Urinary bladder (tissue), 4 donors: ENCODE results near the gene R3HDM2. TPM values are rescaled to one million over a fixed set of nuclear protein-coding genes. Genes with fewer than 3 reads are reported as not detected.

Source experiments
- DNase-seq: peaks from one replicate; pipeline ENCODE4 v3.0.0-alpha.2; 2015; ENCODE audit errors: extremely low spot score
- H3K27ac ChIP-seq: one replicate; pipeline ENCODE4 v1.5.1; 2013; ENCODE audit warnings: low read depth, mild to moderate bottlenecking, moderate library complexity
- H3K36me3 ChIP-seq: one replicate; pipeline ENCODE4 v1.6.1; 2013; ENCODE audit warnings: mild to moderate bottlenecking, moderate library complexity; ENCODE audit not compliant: insufficient read depth
- H3K4me1 ChIP-seq: one replicate; pipeline ENCODE4 v1.6.1; 2013; ENCODE audit warnings: mild to moderate bottlenecking, moderate library complexity; ENCODE audit not compliant: insufficient read depth
- H3K4me3 ChIP-seq: one replicate; pipeline ENCODE4 v1.5.1; 2013; ENCODE audit warnings: low read depth, low read length
- WGBS: extraction: QIAGEN DNeasy Blood & Tissue Kit; methylation state at CpG from one replicate; pipeline ENCODE4 v1.1.7; 2013; 5-methylcytosine and 5-hydroxymethylcytosine counted together
- polyA plus RNA-seq: library from polyadenylated mRNA; stranded (reverse); fragments of 200-250 nt; gene quantifications from one replicate; pipeline ENCODE4 v1.2.3, GENCODE V29; 2013
- total RNA-seq: library from RNA; depleted of rRNA; stranded (reverse); fragments of >200 nt; gene quantifications from one replicate; pipeline ENCODE4 v1.2.3, GENCODE V29; 2014
- donor health status: healthy with polysubstance abuse.
- donor health status: healthy.

R3HDM2 gene
- total and polyA plus RNA-seq, 2 donors = 28.0 to 37.0 TPM

DNA sequence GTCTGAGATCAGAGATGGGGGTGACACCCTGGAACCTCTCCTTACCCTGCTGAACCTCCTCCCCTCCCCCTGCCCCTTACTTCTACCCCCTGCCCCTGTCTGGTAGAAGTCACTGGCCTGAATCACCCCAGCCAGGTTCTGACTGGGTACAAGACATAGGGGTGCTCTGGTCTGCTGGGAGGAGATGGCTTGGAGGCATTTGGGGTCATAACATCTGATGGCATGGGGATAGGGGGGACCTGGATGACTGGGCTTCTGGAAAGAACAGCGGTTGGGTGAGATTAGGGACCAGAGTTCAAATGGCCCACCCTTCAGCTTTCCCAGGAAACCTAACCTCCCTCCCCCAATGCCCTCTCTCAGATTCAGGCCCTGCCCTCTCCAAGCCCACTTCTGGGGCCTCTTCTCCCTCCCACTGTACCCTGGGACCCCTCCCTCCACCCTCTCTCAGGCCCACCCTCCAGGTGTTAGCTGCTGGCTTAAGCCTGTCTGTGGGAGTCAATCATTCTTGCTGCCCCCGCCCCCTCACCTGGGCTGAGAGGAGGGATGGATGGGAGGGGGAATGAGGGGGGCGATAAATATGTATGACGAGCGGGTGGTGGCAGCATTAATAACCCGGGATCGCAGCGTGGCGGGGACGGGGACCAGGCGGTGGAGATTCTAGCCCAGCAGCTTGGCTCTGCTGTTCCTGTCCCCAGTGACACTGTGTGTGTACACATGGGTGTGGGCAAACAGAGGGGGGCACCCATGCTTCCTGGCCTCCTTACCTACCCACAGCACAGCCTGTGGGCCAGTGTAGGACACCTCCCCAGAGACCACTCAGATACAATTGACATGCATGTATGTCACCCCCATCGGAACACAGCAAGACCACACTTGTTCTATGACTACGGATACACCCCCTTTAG, 208.3 kb downstream of the R3HDM2 start:
- Histone ChIP-seq H3K4me3 (no peak overlapping the region), H3K36me3 (no peaks in the 10 kb centered on the region), H3K4me1 (no peaks in the 10 kb centered on the region), H3K27ac (no peak overlapping the region)
- 35% methylated on average over 13 of the region's 13 CpGs for WGBS
- DNase-seq = no peak

DNA sequence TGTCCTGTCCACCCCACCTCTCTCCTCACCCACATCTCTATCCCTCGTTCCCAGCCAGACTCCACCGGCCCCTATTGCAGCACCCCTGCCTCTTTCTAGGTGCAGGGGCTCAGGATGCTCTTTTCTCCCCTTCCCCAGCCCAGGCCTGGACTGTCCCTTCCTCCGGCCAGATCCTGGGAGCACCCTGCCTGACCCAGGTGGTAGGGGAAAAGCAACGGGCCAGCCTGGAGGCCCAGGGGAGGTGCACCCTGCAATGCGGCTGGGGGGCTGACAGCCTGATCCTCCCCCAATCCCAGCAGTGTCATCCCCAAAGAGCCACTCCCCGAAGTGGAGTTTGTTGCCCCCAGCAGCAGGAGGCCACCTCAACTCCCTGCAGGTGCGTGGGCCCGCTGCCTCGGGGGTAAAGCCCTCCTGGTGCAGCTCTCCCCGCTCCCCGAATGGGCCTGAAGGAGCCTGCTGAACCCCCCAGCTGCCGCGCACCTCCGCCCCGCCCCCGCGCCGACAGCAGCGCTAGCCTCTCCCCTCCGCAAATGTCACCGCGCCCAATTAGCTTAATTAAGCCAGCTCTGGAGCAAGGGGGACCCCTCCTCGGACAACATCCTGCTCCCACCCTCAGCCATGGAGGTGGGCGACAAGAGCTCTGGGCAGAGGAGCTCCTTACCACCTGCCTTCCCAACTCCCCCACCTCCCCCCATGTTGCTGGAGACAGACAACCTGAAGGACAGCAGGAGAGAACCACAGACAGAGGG, 209.5 kb downstream of the R3HDM2 start:
- Histone ChIP-seq H3K4me1 (no peaks in the 10 kb centered on the region), H3K36me3 (no peaks in the 10 kb centered on the region), H3K4me3 (no peak overlapping the region), H3K27ac (no peak overlapping the region)
- DNase-seq = no peak
- 17% methylated on average over 24 of the region's 24 CpGs for WGBS

DNA sequence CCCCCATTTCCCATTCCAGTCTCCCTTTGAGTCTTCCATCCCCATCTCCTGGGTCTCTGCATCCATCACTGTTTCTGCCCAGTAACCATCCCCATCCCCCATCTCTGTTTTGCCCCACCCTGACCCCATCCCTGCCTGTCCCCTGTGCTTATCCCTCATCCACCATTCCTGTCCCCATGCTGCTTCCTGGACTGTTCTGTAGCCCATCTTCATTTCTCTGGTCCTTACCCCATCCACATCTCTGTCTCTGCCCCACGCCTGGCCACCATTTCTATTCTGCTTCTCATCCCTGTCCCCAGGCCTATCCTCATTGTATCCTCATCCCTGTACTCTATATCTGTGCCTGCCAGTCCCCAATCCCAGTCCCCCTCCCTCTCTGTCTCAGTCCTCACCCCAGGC, 210.1 kb downstream of the R3HDM2 start:
- 53% methylated on average over 1 of the region's 1 CpG for WGBS
- H3K4me3 ChIP-seq = no peak overlapping the region
- H3K36me3 ChIP-seq = no peaks in the 10 kb centered on the region

DNA sequence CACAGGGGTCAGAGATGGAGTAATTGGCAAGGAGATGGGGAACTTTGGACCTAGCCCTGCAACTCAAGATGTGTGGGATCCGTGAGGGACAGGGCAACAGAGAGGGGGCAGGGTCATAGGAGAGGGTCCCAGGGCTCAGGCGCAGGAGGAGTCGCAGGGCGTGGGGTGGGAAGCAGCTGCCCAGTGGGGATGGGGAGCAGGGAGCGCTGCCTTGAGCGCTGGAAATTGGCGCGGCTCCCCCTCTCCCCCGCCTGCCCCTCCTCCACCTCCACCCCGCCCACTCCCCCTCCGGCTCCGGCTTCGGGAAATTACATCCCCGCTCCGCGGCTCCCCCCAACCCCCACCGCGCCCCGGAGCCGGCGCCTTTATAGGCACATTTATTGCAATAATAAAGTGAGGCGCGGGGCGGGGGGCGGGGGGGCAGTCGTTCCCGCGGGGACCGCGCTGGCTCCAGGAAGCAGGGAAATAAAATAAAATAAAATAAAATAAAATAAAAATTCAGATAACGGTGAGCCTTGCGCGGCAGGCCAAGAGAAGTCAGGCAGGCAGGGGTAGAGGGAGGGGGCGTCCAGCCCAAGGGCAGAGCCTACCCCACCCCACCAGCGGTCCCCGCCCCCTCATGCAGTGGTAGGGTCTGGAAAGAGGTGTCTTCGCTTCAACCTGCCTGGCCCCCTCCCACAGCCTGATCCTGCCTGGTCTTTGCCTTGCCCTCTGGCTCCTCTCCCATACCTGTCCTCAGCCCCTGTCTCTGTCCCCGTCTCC, 210.7 kb downstream of the R3HDM2 start:
- Histone ChIP-seq H3K27ac (no peak overlapping the region), H3K4me1 (no peaks in the 10 kb centered on the region), H3K4me3 (no peak overlapping the region), H3K36me3 (no peaks in the 10 kb centered on the region)
- WGBS = 6% methylated on average over 38 of the region's 38 CpGs
- no peak for DNase-seq

More for the DNA sequence above, 210.1 kb downstream of the R3HDM2 start:
- no peak for DNase-seq
- H3K4me1 ChIP-seq = no peaks in the 10 kb centered on the region
- H3K27ac ChIP-seq = no peak overlapping the region

DNA sequence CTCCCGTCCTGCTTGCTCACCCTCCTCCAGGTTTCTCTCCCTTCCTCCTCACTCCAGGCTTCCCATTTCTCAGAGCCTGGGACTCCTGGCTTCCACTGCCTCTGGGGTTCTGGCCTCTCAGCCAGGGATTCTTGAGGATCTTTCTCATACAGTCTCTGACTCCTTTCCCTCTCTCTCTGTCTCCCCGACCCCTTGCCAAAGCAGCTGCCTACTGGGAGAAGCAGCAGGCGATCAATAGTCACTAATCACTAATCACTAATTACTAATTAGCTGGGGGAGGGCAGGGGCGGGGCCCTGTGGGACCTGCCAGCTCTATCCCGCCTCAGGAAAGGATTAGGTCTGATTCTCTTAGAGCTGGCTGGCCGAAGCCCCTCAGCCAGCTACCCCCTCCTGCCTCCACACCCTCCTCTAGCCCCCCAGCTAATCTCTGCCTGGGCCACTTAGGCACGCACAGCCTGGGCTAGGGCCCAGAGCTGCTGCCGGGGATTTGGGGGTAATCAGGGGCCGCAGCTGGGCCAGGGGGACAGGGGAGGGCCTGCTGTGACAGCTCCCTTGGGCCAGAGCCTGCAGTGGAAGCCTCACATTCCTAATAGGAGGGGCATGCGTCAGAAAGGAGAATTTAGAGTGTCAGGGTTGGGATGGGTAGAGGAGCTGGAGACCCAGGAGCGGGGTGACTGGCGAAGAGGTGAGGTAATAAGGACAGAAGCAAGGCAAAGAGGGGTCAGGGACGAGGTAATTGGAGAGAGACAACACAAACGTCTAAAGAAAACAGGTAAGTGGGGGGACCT, 211.4 kb downstream of the R3HDM2 start:
- H3K4me1 ChIP-seq = no peaks in the 10 kb centered on the region
- no peak overlapping the region for H3K27ac ChIP-seq
- H3K36me3 ChIP-seq = no peaks in the 10 kb centered on the region
- WGBS = 68% methylated on average over 14 of the region's 14 CpGs
- DNase-seq = no peak
- H3K4me3 ChIP-seq = no peak overlapping the region

DNA sequence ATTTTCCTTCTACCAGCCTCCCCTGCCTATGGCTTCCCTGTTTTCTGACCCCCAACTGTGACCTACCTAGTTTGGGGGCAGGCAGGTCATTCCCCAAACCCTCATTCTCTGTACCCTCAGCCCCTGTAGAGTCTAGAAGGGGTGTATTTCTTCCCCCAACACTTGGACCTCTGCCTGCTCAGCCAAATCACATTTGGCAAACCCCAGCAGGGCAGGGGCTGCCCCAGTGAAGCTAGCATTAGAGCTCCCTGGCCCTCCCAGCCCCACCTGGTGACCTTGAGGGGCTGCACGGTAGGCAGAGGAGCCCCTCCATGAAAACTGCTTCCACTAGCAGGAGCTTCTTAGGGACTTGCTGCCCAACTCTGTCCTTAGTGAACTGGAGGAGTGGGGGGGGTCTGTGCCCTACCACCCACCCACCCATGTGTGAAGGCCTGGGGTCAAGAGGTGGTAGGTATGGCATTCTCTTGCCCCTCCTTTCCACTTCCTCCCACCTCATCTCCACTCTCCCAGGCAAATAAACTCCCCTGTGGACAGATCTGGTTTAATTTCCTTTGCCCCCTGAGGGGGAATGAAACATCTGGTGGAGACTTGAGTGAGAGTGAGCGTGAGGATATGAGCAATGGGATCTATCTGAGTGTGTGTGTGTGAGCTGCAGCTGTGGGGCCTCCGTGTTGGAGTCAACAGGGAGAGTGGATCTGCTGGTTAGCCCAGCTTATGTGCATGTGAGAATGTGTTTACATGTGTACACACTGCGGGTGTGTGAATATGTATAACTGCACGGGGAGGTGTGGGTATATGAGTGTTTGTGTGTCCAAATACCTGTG, 212.6 kb downstream of the R3HDM2 start:
- no peak for DNase-seq
- Histone ChIP-seq H3K4me1 (no peaks in the 10 kb centered on the region), H3K4me3 (no peak overlapping the region), H3K27ac (no peak overlapping the region), H3K36me3 (no peaks in the 10 kb centered on the region)
- 82% methylated on average over 5 of the region's 5 CpGs for WGBS

DNA sequence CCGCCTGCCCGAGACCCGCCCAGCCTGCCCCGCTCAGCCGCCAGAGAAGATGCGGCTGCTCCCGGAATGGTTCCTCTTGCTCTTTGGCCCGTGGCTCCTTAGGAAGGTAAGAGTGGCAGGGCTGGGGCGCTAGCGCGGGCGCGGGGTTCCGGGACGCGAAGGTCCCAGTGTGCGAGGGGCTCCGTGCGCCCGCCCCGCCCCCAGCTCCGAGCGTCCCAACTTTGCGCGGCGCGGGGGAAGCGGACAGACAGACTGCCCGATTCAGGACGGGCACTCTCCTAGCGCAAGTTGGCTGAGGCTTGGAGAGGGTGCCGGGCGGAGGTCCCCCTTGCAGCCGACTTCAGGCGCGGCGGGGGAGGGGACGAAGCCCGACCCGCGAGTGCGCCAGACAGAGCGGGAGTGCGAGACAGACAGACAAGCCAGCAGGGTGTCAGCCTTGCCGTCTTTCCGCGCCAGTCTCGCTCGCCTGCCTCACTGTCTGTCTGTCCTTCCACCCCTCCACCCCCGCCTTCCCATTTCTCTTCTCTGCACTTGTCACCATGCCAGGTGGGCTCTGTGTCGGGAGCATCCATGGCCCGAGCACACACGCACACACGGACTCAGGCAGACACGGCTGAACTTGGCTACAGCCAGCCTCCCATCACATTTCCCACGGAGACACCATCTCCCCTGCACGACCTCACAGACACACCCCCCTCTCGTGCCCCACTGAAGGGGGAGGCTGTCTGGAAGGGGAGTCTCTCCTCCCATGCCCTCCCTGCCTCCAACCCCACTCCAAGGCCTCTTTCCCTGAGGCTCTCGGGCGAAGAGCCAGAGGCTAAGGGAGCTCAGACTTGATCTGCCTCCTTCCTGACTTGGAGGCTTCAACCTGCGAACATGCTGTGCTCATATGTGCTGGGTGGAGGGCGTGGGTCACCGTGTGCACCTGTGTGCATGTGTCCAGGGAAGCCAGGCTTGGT, 213.6 kb downstream of the R3HDM2 start:
- no peaks in the 10 kb centered on the region for H3K36me3 ChIP-seq
- DNase-seq = no peak
- H3K27ac ChIP-seq = no peak overlapping the region
- H3K4me3 ChIP-seq = peak overlapping the region; percentile 40
- WGBS = 3% methylated on average over 63 of the region's 63 CpGs
- peaks cover 2% of the 10 kb centered on the region for H3K4me1 ChIP-seq

DNA sequence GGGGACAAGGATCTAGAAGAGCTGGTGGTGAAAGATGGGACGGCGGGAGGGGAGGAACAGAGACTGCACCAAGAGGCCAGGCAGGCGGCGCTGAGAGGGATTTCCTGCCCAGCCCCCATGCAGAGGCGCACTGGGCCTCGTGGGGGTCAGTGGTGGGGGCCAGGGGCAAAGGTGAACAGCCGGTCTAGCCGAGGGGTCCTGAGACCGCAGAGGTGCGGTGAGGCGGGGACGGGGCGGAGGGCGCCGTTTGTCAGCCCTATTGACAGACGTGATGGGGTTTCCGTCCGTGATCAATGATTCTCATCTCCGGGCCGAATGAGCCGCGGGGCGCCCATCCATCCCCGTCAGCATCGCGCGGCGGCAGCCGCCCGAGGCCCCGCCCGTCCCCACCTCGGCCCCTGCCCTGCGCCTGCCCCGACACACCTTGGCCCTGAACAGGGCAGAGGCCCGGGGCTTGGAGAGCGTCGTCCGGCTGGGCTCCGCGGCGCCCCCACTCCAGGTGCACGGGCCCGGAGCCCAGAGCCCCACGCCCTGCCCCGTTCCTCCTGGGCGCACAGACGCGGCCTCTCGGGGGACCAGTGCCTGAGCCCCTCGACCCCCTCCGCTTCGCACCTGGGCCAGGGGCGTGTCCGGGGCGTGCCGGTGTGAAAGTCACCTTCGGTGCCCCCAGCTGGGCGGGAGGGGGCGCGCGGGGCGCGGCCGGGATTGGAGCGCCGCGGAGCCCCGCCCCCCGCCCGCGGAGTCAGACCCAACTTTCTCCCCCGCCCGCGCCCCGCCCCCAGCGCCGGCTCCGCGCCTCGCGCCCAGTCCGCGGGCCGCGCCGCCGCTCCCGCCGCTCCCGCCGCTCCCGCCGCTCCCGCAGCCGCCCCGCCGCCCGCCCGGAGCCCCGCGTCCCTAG, 214.6 kb downstream of the R3HDM2 start, which contains the start of gene NXPH4:
Gene NXPH4, plus strand, starts transcription at position 781 of the 898 bp plus-strand sequence. CDS start 176 bp downstream, outside the sequence.
- no peaks in the 10 kb centered on the region for H3K36me3 ChIP-seq
- WGBS = under 1% methylated on average over 102 of the region's 102 CpGs

DNA sequence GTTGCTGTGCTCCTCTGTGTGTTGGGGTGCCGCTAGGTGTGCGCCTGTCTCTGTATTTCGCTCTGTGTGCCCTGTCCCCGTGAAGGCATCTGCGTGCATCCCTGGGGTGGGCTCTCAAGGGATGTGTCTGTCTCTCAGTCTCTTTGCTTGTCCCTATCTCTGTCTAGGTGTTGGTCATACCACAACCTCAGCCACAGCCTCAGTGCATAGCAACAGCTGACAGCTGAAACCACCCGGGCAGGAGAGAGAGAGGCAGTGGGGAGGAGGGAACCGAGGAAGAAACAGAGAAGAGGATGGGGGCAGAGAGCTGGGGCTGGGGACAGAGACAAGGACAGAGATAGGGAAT, 215.2 kb downstream of the R3HDM2 start:
- no peaks in the 10 kb centered on the region for H3K36me3 ChIP-seq
- H3K4me3 ChIP-seq = no peak overlapping the region
- DNase-seq = no peak
- 18% methylated on average over 7 of the region's 7 CpGs for WGBS
- no peak overlapping the region for H3K27ac ChIP-seq
- H3K4me1 ChIP-seq = peaks cover 2% of the 10 kb centered on the region

More for the DNA sequence above, 214.6 kb downstream of the R3HDM2 start, which contains the start of gene NXPH4:
- H3K4me3 ChIP-seq = peak within 1 kb of the TSS; percentile 40
- no peak within 1 kb of the TSS for H3K27ac ChIP-seq
- peaks cover 2% of the 10 kb centered on the region for H3K4me1 ChIP-seq
- no peak for DNase-seq

DNA sequence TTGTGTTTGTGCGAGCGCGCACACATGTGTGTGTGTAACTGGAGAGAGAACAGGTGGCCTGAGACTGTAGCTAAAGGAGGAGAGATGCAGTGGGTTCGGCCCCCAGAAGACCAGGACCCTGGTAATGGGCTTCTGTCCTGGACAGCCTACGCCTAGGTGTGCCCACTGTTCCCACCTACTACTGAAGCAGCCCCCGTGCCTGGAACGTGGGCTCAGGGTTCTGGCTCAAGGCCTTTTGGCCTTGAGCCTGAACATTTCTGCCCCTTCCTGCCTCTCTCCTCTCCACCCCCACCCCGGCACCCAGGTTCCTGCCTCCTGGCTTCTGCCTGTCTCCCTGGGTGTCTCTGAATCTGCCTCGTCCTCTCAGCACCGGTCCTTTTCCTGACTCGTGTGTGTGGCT, 215.8 kb downstream of the R3HDM2 start:
- H3K4me3 ChIP-seq = no peak overlapping the region
- H3K36me3 ChIP-seq = no peaks in the 10 kb centered on the region
- H3K27ac ChIP-seq = no peak overlapping the region
- WGBS = 29% methylated on average over 11 of the region's 11 CpGs
- H3K4me1 ChIP-seq = peaks cover 2% of the 10 kb centered on the region
- DNase-seq = no peak

DNA sequence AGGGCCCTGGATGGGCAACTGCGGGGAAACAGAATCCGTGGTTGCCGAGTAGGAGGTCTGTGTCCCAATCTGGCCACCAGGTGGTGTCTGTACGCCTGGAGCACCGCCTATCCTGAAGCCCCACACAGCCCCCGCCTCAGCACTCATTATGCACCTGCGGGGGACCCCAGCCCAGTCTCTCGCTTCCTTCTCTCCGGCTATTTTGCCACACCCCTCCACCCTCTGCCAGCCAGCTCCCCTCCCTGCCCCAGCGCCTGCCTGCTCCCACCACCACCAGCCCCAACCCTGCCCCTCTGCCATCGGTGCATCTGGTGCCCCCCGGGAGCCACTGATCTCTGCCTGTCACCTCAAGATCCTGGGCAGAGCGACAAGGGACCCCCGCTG, 216.5 kb downstream of the R3HDM2 start:
- no peak overlapping the region for H3K4me3 ChIP-seq
- H3K27ac ChIP-seq = no peak overlapping the region
- no peaks in the 10 kb centered on the region for H3K36me3 ChIP-seq
- H3K4me1 ChIP-seq = peaks cover 2% of the 10 kb centered on the region
- no peak for DNase-seq
- 3% methylated on average over 14 of the region's 14 CpGs for WGBS
